Gastroesophageal sphincter (tissue), 3 donors: ENCODE data around the gene ARID5B.

Experiments
- EP300 ChIP-seq: sonication (generic); formaldehyde crosslinking; IDR thresholded peaks from one replicate; pipeline ENCODE4 v1.6.1; 2017; ENCODE audit warnings: antibody characterized with exemption, mild to moderate bottlenecking
- POLR2A ChIP-seq, 2 donors: fragments of 450-650 bp; IDR thresholded peaks; one replicate each; pipeline ENCODE4 v1.6.1; 2017; ENCODE audit warnings: antibody characterized with exemption in 2 of 2, mild to moderate bottlenecking in 2 of 2, moderate library complexity in 1 of 2
- POLR2AphosphoS5 ChIP-seq: sonication (generic); formaldehyde crosslinking; IDR thresholded peaks from one replicate; pipeline ENCODE4 v1.6.1; 2017; ENCODE audit warnings: antibody characterized with exemption
- TF ChIP-seq, protein P1 (sequence below), 4 experiments: fragments of 200-600 bp in 2 of 4; fragments of 450-650 bp in 2 of 4; sonication (generic) in 1 of 4; IDR thresholded peaks; one replicate each; pipeline ENCODE4 v1.5.1; 2017 to 2019; ENCODE audit warnings: antibody characterized with exemption in 4 of 4, mild to moderate bottlenecking in 2 of 4, moderate library complexity in 2 of 4

DNA sequence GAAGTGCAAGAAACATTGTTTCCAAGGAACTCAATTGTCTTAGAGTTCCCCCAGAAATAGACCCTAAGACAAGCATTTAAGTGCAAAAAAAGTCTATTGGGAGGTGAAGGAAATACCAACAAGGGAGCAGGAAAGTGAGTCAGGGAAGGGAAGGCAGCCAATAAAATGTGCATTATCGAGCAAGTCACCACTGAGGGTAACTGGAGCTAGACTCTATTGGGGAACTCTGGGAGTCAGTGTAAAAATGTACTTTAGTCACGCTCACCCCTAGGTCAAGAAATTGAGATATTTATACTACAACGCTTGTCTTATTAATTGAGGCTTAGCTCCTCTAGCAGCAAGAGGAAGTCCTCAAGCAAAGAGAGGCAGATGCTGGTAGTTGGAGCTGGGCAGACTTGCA is 229.4 kb downstream of the ARID5B start:
- no peak for TF ChIP-seq EP300
- TF ChIP-seq, protein P1, sequence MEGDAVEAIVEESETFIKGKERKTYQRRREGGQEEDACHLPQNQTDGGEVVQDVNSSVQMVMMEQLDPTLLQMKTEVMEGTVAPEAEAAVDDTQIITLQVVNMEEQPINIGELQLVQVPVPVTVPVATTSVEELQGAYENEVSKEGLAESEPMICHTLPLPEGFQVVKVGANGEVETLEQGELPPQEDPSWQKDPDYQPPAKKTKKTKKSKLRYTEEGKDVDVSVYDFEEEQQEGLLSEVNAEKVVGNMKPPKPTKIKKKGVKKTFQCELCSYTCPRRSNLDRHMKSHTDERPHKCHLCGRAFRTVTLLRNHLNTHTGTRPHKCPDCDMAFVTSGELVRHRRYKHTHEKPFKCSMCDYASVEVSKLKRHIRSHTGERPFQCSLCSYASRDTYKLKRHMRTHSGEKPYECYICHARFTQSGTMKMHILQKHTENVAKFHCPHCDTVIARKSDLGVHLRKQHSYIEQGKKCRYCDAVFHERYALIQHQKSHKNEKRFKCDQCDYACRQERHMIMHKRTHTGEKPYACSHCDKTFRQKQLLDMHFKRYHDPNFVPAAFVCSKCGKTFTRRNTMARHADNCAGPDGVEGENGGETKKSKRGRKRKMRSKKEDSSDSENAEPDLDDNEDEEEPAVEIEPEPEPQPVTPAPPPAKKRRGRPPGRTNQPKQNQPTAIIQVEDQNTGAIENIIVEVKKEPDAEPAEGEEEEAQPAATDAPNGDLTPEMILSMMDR (IDR thresholded peaks at IDR 0.05) = no peak
- no peak for TF ChIP-seq POLR2A (IDR thresholded peaks at IDR 0.05)
- TF ChIP-seq POLR2AphosphoS5 = no peak
